ENCODE results near the gene RMRP.

DNA sequence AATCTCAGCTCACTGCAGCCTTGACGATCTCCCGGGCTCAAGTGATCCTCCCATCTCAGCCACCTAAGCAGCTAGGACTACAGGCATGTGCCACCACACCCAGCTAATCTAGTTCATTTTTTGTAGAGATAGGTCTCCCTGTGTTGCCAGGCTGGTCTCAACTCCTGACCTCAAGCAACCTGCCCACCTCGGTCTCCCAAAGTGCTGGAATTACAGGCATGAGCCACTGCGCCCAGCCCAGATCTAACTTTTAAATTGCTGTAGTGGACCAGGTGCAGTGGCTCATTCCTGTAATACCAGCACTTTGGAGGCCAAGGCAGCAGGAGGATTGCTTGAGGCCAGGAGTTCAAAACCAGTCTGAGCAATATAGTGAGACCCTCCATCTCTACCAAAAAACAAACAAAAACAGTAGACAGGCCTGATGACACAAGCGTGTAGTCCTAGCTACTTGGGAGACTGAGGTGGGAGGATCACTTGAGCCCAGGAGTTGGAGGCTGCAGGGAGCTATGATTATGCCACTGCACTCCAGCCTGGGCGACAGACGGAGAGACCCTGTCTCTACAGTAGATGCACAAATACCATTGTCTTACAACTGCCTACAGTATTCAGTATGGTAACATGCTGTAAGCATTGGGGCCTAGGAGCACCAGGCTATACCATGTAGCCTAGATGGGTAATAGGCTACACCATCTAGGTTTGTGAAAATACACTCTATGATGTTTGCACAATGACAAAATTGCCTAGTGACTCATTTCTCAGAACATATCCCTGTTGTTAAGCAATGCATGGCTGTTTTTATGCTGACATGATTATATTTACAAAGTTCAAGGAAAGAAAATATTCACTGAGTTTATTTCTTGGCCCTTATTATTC lies 5.6 kb downstream of the RMRP start:
- TF ChIP-seq, protein P1, sequence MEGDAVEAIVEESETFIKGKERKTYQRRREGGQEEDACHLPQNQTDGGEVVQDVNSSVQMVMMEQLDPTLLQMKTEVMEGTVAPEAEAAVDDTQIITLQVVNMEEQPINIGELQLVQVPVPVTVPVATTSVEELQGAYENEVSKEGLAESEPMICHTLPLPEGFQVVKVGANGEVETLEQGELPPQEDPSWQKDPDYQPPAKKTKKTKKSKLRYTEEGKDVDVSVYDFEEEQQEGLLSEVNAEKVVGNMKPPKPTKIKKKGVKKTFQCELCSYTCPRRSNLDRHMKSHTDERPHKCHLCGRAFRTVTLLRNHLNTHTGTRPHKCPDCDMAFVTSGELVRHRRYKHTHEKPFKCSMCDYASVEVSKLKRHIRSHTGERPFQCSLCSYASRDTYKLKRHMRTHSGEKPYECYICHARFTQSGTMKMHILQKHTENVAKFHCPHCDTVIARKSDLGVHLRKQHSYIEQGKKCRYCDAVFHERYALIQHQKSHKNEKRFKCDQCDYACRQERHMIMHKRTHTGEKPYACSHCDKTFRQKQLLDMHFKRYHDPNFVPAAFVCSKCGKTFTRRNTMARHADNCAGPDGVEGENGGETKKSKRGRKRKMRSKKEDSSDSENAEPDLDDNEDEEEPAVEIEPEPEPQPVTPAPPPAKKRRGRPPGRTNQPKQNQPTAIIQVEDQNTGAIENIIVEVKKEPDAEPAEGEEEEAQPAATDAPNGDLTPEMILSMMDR (conservative IDR thresholded peaks at IDR 0.05; ENCODE audit: low read depth, low read length): no peak
- no peak for TF ChIP-seq EZH2phosphoT487 (IDR thresholded peaks at IDR 0.05; ENCODE audit: borderline replicate concordance, low read length)
